ENCODE data around the gene CACNA1S.

The CACNA1S gene

GRCh38 chr1:201116091-201116490 lies 3.9 kb upstream of the CACNA1S start:
- DNase-seq (ENCODE audit: low read depth in 2 of 2), result no peak

GRCh38 chr1:201115390-201115937 lies 3.2 kb upstream of the CACNA1S start:
- no peak for DNase-seq (ENCODE audit: low read depth in 2 of 2)

DNA sequence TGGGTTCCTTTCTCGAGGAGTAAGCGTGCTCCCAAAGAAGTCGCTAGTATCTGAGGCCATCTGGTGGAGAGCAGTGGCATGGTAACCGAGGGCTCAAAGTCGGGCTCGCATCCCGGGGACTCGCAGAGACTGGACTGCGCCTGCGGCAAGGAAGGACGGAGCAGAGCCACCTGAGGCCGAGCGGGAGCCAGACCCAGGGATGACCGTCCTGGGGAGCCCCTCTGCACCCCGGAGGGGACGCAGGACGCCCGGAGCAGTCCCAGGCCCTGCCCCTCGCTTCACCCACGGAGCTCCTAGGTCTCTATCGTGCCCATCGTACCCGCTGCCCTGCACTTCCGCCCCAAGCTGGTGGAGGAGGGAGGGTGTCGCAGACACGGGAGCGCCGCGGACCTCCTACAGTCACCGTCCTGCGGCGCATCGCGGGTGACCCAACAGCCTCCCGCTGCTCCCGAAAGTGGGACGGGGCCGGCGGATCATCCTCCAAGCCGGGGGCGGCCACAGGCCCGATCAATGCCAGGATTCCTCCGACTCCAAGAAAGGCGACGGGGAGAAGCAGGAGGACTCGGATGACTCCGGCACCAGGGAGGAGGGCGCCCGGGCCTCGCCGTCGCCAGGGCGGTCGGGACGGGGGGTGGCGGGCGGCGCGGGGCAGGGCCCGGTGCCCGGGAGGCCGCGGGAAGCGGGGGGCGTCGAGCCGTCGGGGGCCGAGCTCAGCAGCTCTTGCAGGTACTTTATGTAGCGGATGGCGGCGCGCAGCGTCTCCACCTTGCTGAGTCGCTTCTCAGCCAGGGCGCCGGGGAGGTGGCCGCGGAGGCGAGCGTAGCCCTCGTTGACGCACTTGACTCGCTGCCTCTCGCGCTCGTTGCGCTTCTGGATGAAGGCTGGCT lies 2.3 kb upstream of the CACNA1S start:
- peak; percentile 34 to 49 for DNase-seq (ENCODE audit: low read depth in 2 of 2)

DNA sequence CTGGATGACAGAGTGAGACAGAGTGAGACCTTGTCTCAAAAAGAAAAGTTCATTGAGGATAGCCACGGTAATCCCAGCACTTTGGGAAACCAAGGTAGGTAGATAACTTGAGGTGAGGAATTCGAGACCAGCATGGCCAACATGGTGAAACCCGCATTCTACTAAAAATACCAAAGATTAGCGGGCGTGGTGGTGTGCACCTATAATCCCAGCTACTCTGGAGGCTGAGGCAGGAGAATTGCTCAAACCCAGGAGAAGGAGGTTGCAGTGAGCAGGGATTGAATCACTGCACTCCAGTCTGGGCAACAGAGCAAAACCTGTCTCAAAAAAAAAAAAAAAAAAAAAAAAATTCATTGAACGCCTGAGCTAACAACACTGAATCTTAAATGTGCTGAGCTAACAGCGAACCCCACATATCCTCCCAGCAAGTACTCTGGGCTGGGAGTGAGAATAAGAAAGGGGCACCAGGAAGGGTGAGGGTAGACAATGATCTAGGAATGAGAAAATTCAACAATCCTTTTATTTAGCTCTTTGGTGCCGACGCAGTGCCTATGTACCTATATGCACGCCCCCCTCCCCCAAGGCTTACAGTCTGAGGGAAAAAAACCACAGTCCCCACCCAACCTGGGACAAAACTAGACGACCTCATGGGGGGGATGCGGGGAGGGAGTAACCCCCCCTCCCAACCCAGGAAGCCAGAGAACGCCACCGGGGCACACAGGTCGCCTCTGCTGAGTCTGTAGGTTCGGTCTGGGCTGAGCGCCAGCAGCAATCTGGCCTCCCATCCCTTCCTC lies 1.4 kb upstream of the CACNA1S start:
- no peak for DNase-seq (ENCODE audit: low read depth in 2 of 2)

GRCh38 chr1:201112926-201113325 lies 700 bp upstream of the CACNA1S start:
- no peak for DNase-seq (ENCODE audit: low read depth in 2 of 2)

DNA sequence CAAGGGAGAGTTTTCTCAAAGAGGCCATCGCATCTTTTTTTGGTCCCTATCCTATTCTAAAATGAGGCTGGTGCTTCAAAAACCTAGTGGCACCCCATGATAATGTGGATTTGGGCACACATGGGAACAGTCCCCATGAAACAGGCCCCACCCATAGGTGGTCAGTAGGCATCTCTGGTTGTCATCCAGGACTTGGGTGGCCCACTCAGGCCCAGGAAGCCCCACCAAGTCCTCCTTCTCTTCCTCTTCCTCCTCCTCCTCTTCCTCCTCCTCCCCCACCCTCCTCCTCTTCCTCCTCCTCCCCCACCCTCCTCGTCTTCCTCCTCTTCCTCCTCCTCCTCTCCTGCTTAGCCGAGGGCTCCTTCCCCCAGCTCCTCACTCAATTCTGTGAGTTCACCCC lies 554 bp downstream of the CACNA1S start:
- DNase-seq (ENCODE audit: low read depth in 2 of 2), result no peak

DNA sequence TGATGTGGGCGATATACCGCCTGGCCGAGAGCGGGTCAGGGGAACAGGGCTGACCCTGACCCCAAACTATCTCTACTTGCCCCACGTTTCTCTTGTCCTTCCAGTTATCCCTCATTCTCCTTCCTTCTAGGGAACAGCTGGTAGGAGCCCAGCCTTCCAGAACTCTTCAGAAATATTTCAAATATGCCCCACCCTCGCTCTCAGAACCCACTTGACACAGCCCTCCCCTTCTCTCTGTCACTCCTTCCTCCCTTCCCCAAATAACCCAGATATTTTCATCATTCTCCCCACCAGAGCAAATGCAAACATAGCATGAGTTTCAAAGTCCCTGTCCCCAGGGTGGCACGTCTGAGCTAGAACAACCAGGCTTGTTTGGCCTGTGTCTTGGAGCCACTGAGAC lies 1.1 kb downstream of the CACNA1S start:
- no peak for DNase-seq (ENCODE audit: low read depth in 2 of 2)

GRCh38 chr1:201110616-201111015 lies 1.6 kb downstream of the CACNA1S start:
- DNase-seq (ENCODE audit: low read depth in 2 of 2), result no peak

DNA sequence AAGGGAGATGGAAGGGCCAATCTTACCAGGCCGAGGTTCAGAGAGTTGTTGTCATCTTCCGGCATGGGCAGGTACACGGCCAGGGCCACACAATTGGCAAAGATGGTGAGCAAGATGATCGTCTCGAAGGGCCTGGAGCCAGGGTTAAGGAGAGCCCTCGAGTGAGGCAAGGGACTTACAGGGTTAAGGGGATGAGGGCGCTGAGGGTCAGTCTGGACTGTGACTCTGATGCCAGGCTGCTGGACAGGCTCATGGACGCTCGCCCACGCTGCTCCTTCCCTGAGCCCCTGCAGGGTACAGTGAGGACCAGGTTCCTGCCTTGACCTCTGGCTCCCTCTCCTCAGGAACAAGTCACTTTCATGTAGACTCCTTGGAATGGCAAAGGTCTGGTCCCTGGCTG lies 2.1 kb downstream of the CACNA1S start:
- DNase-seq (ENCODE audit: low read depth in 2 of 2), result no peak

DNA sequence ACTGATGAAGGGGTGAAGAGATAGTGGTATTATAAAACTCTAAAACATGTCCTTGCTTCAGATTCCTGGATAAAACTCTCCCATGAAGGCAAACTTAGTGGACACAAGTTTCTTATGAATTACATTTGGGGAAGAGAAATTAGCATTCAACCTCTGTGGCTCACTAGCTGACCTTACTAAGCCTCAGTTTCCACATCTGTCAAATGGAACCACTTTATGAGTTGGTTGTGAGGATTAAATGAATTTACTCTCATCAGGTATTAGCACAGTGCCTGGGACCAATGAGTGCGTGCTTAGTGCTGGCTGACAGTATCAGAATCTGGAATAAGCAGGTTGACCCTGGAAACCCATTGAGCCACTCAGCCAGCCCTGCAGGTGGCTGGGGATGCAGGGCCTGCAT lies 2.6 kb downstream of the CACNA1S start:
- no peak for DNase-seq (ENCODE audit: low read depth in 2 of 2)

DNA sequence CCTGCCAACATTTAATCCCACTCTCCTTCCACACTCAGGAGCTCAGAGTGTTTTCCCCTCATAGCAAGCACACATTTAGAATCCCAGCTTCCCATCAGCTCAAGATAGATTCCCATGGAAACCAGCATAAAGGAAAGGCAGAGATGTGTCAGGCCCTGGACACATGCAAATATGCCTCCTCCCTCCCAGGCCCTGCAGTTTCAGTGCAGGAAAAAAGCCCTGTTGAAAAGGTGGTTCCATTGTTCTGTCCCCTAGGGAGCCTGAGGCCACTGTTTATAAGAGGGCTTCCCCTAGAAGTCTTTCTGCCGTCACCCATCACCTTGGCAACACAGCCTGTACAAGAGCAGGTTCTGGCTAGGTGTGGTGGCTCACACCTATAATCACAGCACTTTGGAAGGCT lies 3.6 kb downstream of the CACNA1S start:
- no peak for DNase-seq (ENCODE audit: low read depth in 2 of 2)

DNA sequence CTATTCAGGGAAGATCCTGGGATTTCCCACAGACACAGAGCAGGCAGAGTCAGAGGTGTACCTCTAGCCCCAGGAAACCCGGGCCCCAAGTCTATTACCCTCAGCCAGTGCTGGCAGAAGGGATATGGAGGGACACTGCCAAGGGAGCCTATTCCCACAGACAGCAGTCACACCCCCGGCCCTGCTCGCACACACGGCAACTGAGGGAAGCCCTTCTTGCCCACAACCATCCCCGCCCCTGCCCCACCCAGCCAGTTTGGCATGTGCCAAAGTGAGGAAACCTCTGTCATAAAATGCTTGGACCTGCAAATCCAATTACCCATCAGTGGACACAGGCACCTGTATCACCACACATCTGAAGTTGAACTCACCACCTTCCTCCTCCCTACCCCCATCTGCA lies 6.5 kb downstream of the CACNA1S start:
- no peak for DNase-seq (ENCODE audit: low read depth in 2 of 2)

DNA sequence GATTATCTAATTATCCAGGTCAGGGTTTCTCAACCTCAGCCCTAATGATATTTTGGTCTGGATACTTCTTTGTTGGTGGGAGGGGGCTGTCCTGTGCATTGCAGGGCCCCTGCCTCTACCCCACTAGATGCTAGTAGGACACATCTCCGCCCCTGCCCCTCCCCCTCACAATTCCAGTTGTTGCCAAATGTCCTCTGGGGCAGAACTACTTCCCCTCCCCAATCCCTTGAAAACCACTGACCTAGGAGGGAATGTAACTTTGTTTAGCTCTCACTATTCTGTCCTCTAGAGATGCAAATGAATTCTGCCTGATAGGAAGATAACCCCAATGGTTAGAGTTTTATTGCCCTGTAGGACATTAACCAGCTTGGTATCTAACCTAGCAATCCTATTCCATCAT lies 8.1 kb downstream of the CACNA1S start:
- DNase-seq (ENCODE audit: low read depth in 2 of 2), result no peak

DNA sequence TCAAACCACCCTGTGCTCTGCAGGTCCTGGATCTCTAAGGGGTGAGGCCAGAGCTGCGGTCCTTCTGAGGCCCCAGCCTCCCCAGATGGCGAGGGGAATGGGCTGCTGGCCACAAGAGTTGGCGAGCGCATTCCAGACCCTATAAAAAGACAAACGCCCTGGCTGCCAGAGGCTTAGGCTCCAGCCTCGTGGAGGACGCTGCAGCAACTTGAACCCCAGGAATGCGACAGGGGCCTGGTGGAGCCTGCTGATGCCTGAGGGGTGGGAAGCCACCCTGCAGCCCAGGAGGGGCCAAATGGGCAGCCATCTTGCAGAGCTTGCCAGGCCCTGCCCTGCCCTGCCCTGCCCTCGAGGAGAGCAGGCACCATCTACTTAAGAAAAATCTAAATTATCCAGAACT lies 8.6 kb downstream of the CACNA1S start:
- DNase-seq (ENCODE audit: low read depth in 2 of 2), result no peak

- DNase-seq (ENCODE audit: low read depth in 2 of 2), result no peak
Observed at GRCh38 chr1:201100169-201100930, 11.9 kb downstream of the CACNA1S start.

DNA sequence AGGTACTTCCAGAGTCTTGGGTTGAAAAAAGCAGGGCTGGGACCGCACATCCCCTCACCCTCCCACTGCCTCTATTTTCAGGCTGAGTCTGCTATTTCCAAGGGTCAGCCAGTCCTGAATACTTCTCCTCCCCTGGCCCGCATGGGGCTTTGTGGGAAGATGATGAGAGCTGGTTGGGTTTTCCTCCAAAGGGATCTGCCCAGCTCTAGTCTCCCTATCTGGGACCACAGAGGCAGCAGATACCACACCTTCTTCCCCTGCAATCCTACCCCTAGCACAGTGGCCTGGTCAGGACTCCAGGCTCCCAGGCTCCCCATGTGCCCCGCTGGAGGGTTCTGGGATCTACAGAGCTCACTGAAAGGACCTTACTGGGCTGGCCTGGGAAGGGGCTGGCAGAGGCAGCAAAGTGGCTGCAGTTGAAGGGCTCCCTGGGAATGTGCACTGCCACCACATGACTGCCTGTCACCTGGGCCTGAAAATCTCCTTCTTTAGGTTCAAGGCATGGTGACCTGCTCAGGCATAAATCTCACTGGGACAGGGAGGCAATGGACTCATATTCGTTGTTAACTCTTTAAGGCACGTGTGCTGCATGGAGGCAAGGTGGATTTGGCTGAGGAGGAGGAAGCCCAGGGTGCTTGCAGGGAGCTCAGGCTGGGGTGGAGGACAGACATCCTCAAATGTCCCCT lies 13.1 kb downstream of the CACNA1S start:
- no peak for DNase-seq (ENCODE audit: low read depth in 2 of 2)

DNA sequence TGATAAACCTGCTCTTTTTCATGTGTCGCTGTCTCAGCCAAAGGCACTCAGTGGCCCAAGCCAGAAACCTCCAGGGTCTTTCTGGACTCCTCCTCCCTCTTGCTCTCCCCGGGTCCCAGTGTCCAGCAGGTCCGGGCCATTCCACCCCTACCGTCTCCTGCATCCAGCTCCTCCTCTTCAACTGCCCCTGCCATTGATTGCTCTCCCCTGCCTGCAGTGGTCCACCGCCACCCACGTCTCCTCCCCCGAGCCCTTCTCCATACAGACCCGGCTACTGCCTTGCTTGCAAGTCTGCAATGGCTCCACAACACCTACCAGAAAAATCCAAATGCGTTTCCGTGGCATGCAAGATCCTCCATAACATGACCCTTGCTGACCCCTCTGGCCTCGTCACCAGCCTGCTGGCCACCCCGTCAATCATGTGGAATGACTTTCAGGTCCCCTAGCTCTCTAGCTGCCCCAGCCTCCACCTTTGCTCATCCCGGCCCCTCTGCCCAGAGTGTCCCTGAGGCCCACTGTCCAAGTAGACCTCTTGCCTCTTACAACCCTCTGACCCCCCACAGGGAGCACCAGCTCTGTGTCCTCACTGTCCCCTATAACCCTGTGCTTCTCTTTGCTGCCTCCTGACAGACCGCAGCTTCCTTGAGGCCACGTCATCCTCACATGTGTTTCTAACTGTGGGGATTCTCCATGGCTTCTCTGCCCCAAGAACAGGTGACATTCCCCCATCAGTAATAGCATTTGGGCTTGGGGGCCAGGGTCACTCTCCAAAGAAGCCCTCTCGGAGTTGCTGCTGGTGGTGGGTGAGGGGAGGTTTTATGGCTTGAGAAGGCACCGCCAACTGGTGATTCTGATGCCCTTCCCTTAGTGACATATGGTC lies 15.0 kb downstream of the CACNA1S start:
- DNase-seq (ENCODE audit: low read depth in 2 of 2), result no peak

DNA sequence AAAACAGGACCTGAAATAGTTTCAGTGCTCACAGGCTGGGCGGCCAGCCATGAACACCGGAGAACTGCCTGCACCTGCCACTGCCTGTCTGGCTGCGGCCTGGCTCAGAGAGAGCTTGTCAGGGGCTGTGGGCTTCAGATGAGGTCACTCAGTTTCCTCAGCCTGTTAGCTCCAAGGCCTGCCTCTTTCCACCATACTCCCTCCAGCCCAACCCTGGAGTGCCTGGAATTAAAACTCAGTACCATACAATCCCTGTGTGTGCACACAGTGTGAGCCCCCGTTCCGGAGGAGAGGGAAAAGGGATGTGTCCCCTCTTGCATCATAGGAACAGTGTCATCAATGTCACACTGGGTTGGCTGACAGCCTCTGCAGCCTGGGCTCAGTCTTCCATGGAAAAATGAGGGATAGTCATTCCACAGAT lies 16.2 kb downstream of the CACNA1S start:
- no peak for DNase-seq (ENCODE audit: low read depth in 2 of 2)

GRCh38 chr1:201095581-201095980 lies 16.6 kb downstream of the CACNA1S start:
- no peak for DNase-seq (ENCODE audit: low read depth in 2 of 2)

- no peak for DNase-seq (ENCODE audit: low read depth in 2 of 2)
Observed at GRCh38 chr1:201094832-201095231, 17.4 kb downstream of the CACNA1S start.

Measured in stimulated activated CD8-positive, alpha-beta memory T cell treated with anti-CD3 and anti-CD28 coated beads, Interleukin-2, amount 100 ng/mL, for 1 hour (primary cell).